Thyroid gland (tissue), 4 donors: ENCODE measurements around the gene FGF3.

Experiments used
- CTCF ChIP-seq, 6 experiments: fragments of 200-600 bp in 3 of 6; fragments of 450-650 bp in 3 of 6; sonication (generic) in 3 of 6; IDR thresholded peaks; one replicate each; pipeline ENCODE4 v1.5.1; 2016 to 2019; ENCODE audit warnings: antibody characterized with exemption in 6 of 6, mild to moderate bottlenecking in 2 of 6, inconsistent platforms in 1 of 6, moderate library complexity in 1 of 6
- POLR2A ChIP-seq, 2 donors: fragments of 450-650 bp; IDR thresholded peaks; one replicate each; pipeline ENCODE4 v1.6.1; 2017; ENCODE audit warnings: antibody characterized with exemption in 2 of 2, mild to moderate bottlenecking in 2 of 2, moderate library complexity in 1 of 2

GRCh38 chr11:69828971-69829344 lies 9.7 kb upstream of the FGF3 start:
- TF ChIP-seq CTCF (IDR thresholded peaks at IDR 0.05) (no peak), POLR2A (IDR thresholded peaks at IDR 0.05) (no peak)
